Ishikawa (cell line): ENCODE measurements around the gene MATN1.

Experiments
- CEBPB ChIP-seq: IDR thresholded peaks from 2 replicates; pipeline ENCODE4 v1.6.1; 2012
- CREB1 ChIP-seq: IDR thresholded peaks from 2 replicates; pipeline ENCODE4 v1.6.1; 2012; ENCODE audit warnings: low read depth
- EGR1 ChIP-seq: IDR thresholded peaks from 2 replicates; pipeline ENCODE4 v1.6.1; 2012
- EP300 ChIP-seq: IDR thresholded peaks from 2 replicates; pipeline ENCODE4 v1.6.1; 2012; ENCODE audit warnings: borderline replicate concordance
- FOXM1 ChIP-seq: IDR thresholded peaks from 2 replicates; pipeline ENCODE4 v1.6.1; 2012; ENCODE audit warnings: low read depth, borderline replicate concordance
- MAX ChIP-seq: IDR thresholded peaks from 2 replicates; pipeline ENCODE4 v1.6.1; 2012
- NFIC ChIP-seq: IDR thresholded peaks from 2 replicates; pipeline ENCODE4 v1.6.1; 2012
- RAD21 ChIP-seq: IDR thresholded peaks from 2 replicates; pipeline ENCODE4 v1.6.1; 2012; ENCODE audit warnings: low read depth
- TAF1 ChIP-seq: IDR thresholded peaks from 2 replicates; pipeline ENCODE4 v1.6.1; 2012; ENCODE audit warnings: low read depth, mild to moderate bottlenecking
- TCF12 ChIP-seq: IDR thresholded peaks from 2 replicates; pipeline ENCODE4 v1.6.1; 2012; ENCODE audit warnings: low read depth
- TEAD4 ChIP-seq: IDR thresholded peaks from 2 replicates; pipeline ENCODE4 v1.6.1; 2012
- YY1 ChIP-seq: IDR thresholded peaks from 2 replicates; pipeline ENCODE4 v1.6.1; 2012; ENCODE audit warnings: low read depth
- ZBTB7A ChIP-seq: IDR thresholded peaks from 2 replicates; pipeline ENCODE4 v1.6.1; 2012; ENCODE audit warnings: low read depth
- TF ChIP-seq, protein P1 (sequence below): IDR thresholded peaks from 2 replicates; pipeline ENCODE4 v1.6.1; 2012
- TF ChIP-seq, protein P2 (sequence below): IDR thresholded peaks from 2 replicates; pipeline ENCODE4 v1.6.1; 2012; ENCODE audit warnings: low read depth, mild to moderate bottlenecking

Gene MATN1

GRCh38 chr1:30721812-30722537, 1.4 kb downstream of the MATN1 start:
- TF ChIP-seq CEBPB (no peak), TCF12 (no peak), EP300 (no peak), RAD21 (no peak), YY1 (0 out of 2 replicates have a peak, but pooled peaks have one; percentile 28), NFIC (peak; percentile 91)
- TF ChIP-seq, protein P1, sequence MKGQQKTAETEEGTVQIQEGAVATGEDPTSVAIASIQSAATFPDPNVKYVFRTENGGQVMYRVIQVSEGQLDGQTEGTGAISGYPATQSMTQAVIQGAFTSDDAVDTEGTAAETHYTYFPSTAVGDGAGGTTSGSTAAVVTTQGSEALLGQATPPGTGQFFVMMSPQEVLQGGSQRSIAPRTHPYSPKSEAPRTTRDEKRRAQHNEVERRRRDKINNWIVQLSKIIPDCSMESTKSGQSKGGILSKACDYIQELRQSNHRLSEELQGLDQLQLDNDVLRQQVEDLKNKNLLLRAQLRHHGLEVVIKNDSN: no peak
- TF ChIP-seq, protein P2, sequence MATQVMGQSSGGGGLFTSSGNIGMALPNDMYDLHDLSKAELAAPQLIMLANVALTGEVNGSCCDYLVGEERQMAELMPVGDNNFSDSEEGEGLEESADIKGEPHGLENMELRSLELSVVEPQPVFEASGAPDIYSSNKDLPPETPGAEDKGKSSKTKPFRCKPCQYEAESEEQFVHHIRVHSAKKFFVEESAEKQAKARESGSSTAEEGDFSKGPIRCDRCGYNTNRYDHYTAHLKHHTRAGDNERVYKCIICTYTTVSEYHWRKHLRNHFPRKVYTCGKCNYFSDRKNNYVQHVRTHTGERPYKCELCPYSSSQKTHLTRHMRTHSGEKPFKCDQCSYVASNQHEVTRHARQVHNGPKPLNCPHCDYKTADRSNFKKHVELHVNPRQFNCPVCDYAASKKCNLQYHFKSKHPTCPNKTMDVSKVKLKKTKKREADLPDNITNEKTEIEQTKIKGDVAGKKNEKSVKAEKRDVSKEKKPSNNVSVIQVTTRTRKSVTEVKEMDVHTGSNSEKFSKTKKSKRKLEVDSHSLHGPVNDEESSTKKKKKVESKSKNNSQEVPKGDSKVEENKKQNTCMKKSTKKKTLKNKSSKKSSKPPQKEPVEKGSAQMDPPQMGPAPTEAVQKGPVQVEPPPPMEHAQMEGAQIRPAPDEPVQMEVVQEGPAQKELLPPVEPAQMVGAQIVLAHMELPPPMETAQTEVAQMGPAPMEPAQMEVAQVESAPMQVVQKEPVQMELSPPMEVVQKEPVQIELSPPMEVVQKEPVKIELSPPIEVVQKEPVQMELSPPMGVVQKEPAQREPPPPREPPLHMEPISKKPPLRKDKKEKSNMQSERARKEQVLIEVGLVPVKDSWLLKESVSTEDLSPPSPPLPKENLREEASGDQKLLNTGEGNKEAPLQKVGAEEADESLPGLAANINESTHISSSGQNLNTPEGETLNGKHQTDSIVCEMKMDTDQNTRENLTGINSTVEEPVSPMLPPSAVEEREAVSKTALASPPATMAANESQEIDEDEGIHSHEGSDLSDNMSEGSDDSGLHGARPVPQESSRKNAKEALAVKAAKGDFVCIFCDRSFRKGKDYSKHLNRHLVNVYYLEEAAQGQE: no peak

DNA sequence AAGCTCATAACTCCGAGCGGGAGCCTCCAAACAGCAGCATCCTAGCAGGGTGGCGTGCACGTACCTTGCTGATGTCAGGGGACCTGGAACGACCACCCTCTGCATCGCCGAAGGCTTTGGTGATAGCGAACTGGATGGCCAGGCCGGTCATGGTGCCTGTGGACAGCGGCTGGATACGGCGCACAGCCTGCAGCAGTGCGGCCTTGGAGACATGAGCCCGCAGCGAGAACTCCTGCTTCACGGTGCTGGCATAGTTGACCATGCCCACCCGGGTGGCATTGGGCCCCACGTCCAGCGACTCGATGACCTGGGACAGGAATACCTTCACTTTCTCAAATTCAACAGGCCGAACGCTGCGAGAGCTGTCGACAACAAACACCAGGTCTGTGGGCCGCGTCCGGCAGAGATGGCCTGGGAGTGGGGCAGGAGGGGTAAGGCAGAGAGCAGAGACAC, 2.0 kb downstream of the MATN1 start:
- TF ChIP-seq NFIC (no peak), ZBTB7A (no peak), RAD21 (no peak), MAX (no peak), CEBPB (no peak), TEAD4 (no peak), EGR1 (no peak), TAF1 (no peak), EP300 (no peak), TCF12 (no peak), YY1 (no peak)
- TF ChIP-seq, protein P1: no peak
- TF ChIP-seq, protein P2: no peak

DNA sequence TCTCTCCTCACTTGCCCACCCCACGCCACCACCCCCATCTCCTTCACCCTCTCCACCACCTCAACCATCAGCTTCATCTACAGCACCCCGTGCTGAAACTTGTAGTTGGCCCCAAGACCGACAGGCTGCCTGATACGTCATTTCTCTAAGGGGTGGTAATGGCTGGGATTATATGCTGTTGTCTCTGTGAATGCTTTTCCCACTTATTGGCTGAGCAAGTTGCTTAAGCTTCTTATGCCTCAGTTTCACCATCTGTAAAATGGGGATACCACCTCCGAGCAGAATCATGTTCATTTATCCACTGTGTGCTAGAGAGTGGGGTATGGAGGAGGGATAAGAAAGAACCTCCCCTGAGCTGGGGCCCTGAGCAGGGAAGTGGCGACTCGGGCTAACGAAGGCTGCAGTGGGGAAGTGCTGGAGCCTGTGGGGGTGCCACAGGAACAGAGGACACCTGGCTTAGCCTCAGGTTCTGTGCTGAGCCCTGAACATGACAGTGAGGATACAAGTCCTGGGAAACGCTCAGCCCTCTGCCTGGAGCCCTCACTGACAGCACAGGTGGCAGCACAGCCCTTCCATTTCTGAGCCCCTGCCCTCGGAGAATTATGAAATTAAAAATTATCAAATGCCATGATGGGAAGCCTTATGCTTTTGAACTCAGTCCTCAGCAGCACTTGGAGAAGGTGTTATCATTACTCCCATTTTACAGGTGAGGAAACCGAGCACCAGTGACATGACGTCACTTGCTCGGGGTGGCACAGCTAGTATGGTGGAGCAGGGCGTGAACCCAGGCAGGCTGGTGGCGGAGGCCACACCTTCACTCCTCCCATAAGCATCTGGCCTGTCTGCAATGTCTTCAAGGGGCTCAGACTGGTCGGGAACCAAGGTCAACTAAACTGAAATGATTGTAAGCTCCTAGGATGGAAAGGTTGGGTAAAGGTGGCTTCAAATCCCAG, 2.8 kb downstream of the MATN1 start:
- no peak for TF ChIP-seq ZBTB7A
- no peak for TF ChIP-seq MAX
- no peak for TF ChIP-seq EGR1
- TF ChIP-seq NFIC: no peak
- TF ChIP-seq CREB1: no peak
- no peak for TF ChIP-seq YY1
- no peak for TF ChIP-seq EP300
- no peak for TF ChIP-seq CEBPB
- no peak for TF ChIP-seq RAD21
- TF ChIP-seq TEAD4: no peak
- TF ChIP-seq, protein P1: no peak
- TF ChIP-seq, protein P2: no peak
- TF ChIP-seq TAF1: no peak
- no peak for TF ChIP-seq FOXM1
